NCI-H2171 (cell line): ENCODE data around the gene NR3C2.
"Not testable (repeated sequence)": the region's sequence is repeated elsewhere in the genome, so short reads cannot be mapped to it uniquely, and the experiment has no call there.

ENCODE experiments used
- DNase-seq: peaks from one replicate; lab custom pipeline; 2025; lab: John Stamatoyannopoulos, UW

NR3C2 gene

DNA sequence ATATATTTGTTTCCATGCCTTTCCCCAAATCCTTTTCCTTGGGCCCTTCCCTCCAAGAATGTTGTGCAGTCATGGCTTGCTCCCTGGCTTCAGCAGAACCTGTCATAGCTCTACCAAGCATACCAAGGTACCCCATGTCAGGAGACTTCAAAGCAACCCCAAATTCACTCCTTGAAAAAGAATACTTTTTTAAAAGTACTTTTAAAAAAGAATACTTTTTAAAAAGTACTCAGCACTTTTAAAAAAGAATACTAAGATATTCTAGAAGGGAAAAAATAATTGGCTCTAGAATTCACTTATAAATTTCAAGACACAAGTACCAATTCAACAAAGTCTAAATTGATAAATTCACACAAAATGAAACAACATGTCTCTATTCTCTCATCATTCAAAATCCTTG, 76.0 kb downstream of the NR3C2 start:
- DNase-seq, result no peak

GRCh38 chr4:148364525-148364924, 77.7 kb downstream of the NR3C2 start:
- DNase-seq, result no peak

DNA sequence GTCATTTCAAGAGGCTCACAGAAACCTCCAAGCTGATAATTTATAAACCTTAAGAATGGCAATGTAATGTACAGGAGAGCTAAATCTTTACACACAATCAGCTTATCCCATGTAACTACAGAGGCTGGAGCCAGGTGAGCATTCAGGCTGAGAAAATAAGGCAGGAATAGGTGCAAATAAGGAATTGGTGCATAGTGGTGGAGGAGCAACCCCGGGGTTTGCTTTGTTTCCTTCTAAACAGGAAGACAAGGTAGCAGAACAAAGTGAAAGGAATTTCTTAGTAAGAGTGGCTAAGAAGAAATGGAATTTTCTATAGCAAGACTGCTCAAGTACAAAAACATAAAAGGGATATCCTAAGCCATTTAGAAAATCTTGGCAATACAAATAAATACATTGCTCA, 82.4 kb downstream of the NR3C2 start:
- no peak for DNase-seq

- DNase-seq, result no peak
Measured at GRCh38 chr4:148355442-148356123, 86.6 kb downstream of the NR3C2 start.

DNA sequence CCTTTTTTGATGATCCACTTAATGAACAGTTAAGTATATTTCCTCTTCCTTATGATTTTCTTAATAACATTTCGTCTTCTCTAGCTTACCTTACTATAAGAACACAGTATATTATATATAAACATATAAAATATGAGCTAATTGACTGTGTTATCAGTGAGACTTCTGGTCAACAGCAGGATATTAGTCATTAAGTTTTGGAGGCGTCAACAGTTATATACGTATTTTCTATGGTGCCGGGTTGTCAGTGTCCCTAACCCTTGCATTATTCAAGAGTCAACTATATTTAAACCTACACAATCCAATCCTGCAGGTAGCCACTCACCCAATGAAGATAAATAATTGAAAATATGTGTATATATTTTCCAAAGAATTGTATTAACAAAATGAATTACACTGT, 88.0 kb downstream of the NR3C2 start:
- DNase-seq, result no peak

- DNase-seq, result no peak
Measured at GRCh38 chr4:148353571-148353970, 88.6 kb downstream of the NR3C2 start.

DNA sequence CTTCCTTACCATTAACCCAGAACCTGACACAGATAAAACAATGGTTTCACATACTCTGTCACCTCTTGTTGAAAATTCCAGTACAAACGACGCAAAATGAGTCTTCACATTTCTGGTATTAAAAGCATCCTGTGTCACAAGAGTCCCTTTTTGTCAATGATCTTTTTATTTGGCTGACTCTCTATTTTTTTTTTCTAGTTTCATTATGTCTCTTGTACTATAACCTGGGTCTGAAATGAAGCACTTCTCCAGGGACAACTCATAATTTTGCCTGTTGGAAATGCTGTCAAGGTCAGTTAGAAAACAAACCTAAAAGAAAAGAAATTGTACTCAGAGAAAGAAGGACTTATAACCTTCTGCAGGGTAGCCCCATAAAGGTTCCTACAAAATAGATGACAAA, 93.1 kb downstream of the NR3C2 start:
- no peak for DNase-seq

DNA sequence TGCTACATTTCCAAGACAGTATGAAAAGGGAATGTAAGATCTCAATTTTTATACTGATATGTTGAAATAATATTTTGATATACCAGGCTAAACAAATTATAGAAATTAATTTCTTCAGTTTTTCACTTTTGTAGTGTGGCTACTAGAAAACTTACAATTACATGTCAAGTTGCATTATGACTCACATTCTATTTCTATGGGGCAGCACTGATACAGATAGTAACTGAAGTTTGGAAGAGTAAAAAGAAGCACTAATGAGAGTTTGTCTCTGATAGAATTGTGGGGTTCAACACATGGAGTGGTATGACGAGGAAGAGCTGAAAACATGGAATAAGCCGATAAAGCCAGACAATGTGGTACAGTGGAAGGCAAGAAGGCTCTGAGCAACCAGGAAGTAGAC, 95.6 kb downstream of the NR3C2 start:
- DNase-seq, result no peak

DNA sequence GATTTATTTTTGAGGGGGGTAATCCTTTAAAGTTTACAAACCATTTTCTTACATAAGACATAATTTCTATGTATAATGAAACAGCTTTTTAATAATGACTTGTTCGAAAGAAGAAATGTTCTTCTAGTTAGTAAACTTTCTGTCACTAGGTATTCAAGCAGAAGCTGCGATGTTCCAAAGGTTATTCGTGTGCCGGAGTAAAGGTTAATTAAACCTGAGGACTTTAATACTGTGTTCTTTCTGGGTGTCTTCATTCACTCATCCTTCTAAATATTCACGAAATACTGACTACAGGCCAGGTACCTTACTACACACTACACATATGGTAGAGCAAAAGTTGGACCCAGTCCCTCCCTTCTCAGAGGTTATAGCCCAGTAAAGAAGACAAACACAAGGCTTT, 96.7 kb downstream of the NR3C2 start:
- no peak for DNase-seq

DNA sequence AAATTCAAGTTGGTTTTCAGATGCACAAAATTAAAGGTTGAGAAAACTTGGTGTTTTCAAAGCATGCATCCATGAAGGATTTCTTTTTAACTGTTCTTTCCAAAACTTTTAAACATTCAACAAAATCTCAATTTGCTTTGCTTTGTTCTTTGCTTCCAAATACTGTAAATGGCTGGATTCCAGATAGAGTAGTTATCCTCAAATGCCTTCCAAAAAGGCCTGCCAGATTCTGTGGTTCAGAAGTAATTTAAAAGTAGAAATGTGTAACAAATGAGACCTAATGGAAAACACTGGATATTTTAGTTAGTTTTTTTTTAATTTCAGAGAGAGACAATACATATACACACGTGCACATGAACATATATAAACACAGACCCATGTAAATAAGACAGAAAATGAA, 97.3 kb downstream of the NR3C2 start:
- no peak for DNase-seq

DNA sequence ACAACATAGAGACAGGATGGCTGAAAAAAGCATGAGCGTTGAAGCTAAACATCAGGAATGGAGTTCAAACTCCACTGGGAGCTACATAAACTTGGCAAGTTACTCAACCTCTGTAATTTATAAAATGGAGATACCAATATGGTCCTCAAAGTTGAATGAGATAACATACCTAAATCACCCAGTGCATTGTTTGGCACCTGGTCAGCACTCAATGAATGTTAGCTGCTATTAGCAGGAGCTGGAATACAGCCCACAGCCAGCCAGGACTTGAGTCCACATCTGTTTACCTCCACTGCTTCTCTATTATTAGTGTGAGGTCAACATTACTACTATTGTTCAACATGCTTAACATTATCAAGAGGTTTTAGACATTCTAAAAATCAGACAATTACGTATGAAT, 97.9 kb downstream of the NR3C2 start:
- DNase-seq, result no peak

DNA sequence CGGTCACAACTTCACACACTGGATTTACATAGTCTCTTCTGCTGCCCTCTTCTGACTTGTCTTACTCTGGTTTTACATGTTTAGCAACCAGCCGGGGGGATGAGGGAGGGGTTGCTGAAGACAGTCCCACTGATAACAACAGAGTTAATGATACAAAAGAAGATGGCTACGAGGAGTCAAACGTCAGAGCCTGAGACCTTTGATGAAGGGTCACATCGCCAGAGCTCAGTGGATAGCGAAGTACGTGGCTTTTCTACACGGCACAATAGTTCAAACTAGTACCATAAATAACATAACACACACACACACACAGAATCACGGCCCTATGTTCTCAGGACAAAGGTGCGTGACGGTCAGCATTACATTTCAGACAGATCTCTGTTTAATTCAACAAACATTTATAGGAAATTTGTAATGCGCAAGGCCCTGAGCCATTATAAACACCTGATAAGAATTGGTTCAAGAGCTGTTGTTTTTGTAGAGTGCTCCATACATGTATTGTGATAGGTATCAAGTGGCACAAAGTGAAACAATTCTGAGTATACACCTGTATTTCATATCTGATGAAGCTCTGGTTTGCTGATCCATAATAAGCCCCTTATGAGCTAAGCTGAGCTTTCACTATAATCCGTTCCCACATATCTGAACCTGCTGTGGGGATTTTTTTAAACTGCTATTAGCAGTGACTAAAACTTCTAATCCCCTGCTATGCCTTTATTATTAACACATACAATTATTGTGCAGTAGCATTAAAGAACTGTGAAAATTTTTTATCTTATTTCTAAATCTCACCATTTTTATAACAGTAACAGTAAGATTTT, 100.0 kb downstream of the NR3C2 start:
- no peak for DNase-seq

GRCh38 chr4:148335133-148335532, 107.1 kb downstream of the NR3C2 start:
- DNase-seq, result no peak

DNA sequence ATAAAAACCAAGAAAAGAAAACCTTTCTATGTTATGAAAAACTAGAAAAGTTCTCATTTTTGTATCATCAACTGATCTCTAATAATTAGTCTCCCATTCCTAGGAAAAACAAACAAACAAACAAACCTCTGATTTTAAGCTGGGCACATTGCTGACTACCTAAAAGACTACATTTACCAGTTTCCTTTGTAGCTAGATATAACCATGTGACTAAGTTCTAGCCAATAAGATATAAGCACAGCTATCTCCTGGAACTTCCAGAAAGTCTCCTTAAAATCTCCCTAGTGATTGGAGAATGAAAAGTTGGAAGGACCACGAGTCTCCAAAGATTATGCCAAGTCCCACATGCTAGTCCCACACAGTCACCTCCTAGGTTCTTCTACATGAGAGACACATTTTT, 108.9 kb downstream of the NR3C2 start:
- DNase-seq, result no peak

DNA sequence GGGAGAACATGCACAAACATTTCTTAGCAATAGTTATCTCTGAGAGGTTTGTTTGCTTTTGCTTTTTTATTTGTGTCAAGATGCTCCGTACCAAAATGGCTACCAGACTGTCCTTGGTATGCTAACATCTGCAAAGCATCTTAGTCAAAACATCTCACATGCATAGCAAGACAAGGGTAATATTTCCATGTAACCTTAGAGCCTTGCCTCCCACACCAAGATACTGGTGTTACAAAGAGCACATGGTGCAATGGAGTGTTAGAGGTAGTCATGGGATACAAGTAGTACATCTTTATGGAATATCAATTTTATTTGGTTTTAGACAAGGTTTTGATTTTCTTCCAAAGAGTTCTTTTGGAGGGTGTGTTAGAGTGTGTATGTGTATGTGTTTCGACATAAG, 109.7 kb downstream of the NR3C2 start:
- no peak for DNase-seq

- DNase-seq, result no peak
Measured at GRCh38 chr4:148330724-148331123, 111.5 kb downstream of the NR3C2 start.

GRCh38 chr4:148330161-148330560, 112.1 kb downstream of the NR3C2 start:
- DNase-seq, result no peak

DNA sequence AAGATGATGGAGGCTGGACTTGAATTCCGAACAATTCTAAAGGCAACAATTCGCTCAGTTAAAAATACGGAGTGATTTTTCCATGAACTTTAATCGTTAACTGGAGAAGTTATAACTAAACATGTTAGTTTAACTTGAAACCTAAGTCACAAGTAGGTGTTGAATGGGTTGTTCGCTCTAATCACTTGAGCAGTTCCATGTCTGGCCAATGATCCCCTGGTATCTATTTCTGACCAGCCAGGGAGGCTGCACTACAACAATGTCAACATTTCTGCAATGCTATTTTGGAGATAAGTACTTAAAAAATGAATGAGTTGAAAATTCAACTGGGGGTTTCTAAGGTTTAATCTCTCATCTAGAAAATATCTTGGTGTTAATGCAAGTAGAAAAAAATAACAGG, 112.5 kb downstream of the NR3C2 start:
- DNase-seq, result no peak

- DNase-seq, result no peak
Measured at GRCh38 chr4:148327683-148328082, 114.5 kb downstream of the NR3C2 start.

- DNase-seq, result not testable (repeated sequence)
Measured at GRCh38 chr4:148323316-148323715, 118.9 kb downstream of the NR3C2 start.

- no peak for DNase-seq
Measured at GRCh38 chr4:148315049-148315448, 127.2 kb downstream of the NR3C2 start.

DNA sequence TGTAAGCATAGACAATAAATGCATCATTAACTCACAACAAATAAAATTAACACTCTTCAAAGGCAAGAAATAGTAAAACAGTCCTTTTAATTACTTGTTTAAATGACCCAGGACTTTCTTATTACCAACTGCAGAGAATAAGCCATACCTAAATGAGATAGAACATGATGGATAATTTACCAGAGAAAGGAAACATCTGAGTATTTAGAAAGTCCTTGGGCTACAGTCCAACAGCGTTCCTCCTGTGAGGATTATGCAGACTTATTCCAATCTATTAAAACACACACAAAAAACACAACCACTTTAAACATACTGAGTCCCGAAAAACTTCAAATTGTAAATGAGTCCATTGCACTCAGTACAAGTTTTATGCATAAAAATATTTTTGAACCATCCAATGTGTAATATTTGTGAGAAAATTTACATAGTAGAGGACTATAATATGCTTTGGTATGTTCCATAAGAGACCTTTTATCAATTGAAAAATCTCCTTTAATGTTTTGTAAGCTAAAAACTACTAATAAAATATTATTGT, 129.2 kb downstream of the NR3C2 start:
- no peak for DNase-seq

DNA sequence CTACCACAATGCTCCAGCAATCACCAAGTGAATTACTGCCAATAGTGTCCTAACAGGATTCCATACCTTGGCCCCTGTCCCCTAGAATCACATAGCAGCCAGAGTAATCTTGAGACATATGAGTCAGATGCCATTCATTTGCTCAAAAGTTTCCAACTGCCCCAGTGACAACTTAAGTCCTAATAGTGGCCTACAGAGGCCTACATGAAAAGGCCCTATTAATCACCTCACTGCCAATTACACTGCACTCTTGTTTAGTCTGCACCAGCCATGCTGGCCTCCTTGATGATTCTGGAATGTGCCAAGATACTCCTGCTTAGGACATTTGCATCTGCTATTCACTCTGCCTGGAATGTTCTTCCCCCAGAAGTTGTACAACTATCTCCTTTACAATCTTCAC, 130.7 kb downstream of the NR3C2 start:
- DNase-seq, result no peak
